M059J (cell line): ENCODE results near the gene SPTBN4. TPM values are rescaled to one million over a fixed set of nuclear protein-coding genes. Genes with fewer than 3 reads are reported as not detected.

Experiments used
- DNase-seq: peaks from one replicate; pipeline ENCODE4 v3.0.0-alpha.2; 2012; ENCODE audit warnings: low read depth
- total RNA-seq: library from RNA; depleted of rRNA; stranded (reverse); fragments of >200 nt; shearing (Covaris generic); gene quantifications from 2 replicates; pipeline ENCODE4 v1.2.3, GENCODE V29; 2014

Gene SPTBN4
- total RNA-seq, 1 experiment from 2014 or later: 0.67 TPM

DNA sequence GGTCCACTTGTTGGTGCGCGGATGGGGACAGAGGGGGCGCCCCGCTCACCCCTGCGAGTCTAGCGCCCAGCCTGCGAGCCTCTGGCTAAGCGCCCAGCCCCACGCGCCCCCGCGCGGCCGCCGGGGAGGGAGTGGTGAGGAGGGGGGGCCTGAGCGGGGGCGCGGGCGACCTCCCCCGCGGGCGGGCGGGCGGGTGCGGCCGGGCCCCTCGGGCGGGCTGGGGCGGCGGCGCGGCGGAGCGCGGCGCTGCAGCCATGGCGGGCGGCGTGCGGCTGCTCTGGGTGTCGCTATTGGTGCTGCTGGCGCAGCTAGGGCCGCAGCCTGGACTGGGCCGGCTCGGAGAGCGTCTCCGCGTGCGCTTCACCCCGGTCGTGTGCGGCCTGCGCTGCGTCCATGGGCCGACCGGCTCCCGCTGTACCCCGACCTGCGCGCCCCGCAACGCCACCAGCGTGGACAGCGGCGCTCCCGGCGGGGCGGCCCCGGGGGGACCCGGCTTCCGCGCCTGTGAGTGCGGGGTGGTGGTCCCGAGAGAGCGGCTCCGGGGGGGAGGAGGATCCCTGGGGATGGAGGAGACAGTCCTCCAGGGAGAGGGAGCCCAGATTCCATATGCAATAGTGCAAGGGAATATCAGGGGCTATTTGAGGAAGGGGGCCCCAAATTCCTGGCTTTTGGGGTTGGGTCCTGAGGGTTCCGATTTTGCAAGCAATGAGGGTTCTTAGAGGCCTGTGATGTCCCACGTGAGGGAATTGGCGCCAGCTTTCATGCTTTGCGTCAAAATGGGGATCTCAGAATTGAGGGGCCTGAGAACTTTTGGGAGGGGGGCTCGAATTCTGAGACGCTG, 134.6 kb downstream of the SPTBN4 start, which contains the start of gene LTBP4:
Gene LTBP4, plus strand, starts transcription at position 236 of the 841 bp plus-strand sequence. Its CDS starts 19 bp downstream, at position 255.
- no peak for DNase-seq

DNA sequence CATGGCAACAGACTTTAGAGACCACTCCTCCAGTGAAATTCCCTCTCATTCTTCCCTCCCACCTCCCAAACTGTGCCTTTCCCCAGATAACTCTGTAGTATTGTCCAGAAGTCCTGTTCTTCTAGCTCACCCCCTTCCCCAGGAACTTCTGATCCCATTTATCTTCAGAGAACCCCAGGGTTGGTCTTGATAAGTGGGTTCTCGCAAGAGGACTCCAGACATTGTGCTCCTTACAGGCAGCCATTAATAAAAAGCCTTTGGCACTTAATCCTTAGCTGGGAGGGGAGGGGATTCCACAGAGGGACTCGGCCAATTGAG, 136.2 kb downstream of the SPTBN4 start:
- DNase-seq: no peak

DNA sequence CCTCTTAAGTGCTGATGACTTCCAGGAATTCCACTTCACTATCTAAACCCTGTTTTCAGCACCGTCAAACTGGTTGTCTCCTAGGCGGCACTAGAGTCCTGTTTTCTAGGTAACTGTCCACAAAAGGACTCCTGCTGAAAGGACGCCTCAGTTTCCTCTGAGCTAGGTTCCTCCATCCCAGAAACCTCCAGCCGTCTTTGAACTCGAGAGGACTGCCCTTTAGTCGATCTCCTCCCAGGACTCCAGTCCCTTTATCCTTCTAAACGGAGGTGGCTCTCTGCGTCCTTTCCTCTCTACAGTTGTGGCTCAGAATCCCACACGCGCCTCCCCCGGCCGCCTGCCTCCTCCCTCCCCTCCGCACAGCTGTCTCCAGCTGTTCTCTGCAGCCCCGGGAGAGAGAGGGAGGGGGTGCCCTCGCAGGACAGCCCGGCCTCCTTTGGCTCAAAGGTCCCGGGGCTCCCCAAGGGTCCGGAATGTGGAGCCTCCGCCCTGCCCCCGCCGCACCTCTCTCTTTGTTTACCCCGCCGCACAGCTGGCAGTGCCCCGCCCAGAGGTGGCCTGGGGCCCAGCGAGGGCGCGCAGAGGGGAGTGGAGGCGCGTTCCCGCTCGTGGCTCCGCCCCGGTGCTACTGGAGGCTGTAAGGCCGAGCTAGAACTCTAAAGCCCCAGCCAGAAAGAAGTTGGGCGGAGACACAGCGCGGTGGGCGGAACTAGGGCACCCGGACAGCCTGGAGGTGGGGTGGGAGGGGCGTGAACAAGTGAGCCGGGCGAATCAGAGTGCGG, 136.8 kb downstream of the SPTBN4 start:
- peak; percentile 91 for DNase-seq

DNA sequence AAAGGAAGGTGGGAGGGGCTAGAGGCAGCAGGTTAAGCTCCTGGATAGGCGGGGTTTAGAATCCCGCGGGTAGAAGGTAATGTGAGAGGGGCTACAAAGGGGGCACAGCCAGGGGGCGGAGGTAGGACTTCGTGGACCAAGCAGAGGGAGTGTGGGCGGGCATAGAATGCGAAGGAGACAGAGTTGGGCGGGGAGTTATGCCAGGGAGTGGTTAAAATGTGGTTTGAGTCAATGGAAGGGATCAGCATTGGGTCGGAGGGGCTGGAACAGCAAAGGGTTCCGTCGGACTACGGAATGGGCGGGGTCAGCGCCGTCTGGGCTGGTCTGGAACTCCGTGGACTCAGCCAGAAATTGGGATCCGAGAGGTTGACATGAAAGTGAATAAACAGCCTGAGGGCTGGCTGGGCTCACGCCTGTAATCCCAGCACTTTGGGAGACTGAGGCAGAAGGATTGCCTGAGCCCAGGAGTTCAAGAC, 137.4 kb downstream of the SPTBN4 start:
- no peak for DNase-seq

DNA sequence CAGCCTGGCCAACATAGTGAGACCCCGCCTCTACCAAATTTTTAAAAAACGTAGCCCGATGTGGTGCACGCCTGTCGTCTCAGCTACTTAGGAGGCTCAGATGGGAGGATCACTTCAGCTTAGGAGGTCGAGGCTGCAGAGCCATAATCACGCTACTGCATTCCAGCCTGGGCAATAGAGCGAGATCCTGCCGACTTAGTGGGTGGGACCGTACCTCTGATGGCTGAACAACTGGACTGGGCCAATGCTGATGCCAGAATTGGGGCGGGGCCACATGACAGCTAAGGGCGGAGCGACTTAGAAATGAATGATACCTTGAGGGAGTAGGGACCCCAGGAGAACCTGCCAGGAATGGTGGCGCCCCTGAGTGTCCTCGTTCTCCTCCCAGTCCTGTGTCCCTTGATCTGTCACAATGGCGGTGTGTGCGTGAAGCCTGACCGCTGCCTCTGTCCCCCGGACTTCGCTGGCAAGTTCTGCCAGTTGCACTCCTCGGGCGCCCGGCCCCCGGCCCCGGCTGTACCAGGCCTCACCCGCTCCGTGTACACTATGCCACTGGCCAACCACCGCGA, 137.9 kb downstream of the SPTBN4 start:
- no peak for DNase-seq

DNA sequence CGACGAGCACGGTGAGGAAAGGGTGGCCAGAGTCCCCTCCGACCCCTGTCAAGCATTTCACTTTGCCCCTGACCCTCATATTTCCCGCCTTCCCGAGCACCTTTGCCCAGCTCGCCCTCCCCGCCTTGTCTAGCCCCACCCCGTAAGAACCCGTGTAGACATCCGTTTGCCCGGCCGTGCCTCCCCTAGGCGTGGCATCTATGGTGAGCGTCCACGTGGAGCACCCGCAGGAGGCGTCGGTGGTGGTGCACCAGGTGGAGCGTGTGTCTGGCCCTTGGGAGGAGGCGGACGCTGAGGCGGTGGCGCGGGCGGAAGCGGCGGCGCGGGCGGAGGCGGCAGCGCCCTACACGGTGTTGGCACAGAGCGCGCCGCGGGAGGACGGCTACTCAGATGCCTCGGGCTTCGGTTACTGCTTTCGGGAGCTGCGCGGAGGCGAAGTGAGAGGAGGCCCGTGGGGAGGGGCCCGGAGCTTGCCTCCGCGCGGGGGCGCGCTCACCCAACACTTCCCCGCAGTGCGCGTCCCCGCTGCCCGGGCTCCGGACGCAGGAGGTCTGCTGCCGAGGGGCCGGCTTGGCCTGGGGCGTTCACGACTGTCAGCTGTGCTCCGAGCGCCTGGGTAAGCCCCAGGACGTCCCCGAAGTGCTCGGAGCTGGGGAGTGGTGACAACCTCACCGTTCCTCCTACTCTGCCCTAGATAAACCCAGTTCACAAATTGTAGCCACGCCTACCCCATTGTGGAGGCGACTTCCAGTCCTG, 138.6 kb downstream of the SPTBN4 start:
- peak; percentile 71 for DNase-seq

DNA sequence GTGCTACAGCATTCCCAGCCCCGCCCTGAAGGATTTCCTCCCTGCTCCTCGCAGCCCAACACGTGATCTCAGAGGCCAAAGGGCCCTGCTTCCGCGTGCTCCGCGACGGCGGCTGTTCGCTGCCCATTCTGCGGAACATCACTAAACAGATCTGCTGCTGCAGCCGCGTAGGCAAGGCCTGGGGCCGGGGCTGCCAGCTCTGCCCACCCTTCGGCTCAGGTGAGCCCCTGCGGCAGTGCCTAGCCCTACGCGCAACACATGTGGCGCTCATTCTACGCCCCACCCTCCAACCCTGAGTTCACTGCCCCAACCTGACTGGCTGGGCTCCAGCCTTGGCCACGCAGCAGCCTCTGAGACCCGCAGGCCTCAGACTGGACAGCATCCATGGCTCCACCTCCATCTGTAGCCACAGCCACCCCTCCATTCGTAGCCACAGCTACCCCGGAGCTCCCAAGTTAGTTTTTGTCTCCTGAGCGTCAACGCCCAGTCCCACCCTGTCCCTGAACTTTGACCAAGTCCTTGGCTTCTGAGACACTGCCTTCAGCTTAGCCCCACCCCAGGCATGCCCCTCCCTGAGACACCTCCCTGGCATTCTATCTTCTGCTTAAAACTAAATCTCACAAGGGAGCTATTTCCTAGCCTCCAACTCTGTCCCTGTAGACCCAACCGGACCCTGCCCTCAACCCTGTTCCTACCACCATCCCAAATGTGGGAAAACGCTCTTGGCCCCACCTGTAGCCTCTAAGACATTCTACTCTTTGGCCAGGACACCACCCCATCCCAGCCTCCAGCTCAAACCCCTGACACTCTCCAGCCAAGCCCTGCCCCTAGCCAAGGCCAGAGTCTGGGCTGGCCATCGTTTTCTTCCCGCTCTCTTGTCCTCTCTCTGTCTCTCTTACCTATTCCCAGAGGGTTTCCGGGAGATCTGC, 140.8 kb downstream of the SPTBN4 start:
- DNase-seq: no peak

DNA sequence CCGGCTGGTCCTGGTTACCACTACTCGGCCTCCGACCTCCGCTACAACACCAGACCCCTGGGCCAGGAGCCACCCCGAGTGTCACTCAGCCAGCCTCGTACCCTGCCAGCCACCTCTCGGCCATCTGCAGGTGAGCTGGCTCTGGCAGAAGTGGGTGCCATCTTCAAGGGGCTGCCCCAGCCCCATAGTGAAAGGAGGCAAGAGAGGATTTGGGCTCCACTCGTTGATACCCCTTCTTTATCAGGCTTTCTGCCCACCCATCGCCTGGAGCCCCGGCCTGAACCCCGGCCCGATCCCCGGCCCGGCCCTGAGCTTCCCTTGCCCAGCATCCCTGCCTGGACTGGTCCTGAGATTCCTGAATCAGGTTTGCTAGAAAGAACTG, 141.4 kb downstream of the SPTBN4 start:
- DNase-seq: no peak

DNA sequence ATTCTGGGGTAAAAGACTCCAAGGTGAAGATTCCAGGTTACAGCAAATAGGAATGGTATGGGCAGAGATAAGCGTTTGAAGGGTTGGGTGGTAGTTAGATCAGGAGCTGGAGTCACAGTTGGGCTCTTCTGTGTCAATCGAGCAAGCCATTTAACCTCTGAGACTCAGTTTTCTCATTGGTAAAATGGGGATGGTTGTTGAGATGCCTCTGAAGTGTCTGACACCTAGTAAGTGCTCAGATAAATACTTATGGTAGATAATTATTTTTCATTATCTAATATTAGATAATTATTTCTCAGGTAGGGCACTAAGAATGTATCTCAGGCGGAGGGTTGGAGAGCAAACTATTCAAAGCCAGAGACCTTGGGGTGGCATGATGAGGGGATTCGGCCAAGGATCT, 142.2 kb downstream of the SPTBN4 start:
- no peak for DNase-seq

DNA sequence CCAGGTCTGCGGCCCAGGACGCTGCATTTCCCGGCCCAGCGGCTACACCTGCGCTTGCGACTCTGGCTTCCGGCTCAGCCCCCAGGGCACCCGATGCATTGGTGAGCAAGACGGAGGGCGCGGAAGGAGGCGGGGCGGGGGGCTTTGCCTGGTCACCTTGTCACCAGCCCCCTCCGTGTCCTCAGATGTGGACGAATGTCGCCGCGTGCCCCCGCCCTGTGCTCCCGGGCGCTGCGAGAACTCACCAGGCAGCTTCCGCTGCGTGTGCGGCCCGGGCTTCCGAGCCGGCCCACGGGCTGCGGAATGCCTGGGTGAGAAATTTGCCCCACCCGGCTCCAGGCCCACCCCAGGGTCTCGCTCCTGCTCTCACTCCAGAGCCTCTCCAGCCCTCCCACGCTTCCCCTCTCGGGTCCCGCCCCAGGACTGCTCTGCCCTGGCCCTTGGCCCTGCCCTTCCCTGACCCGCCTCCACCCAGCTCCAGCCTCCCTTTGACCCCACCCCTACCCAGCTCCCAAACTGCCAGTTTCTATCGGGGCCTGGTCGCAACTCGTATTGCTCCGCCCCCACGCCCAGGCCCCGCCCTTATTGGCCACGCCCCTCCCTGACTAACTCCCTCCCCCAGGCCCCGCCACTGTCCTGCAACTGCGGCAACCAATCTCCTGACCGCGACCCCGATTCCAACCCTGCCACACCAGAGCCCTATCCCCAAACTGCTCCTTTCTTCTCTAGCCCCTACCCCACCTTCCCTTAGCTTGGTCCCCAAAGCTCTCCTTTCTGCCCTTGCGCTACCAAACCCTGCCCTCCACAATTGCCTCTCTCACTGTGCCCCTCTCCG, 143.0 kb downstream of the SPTBN4 start:
- peak; percentile 75 for DNase-seq

DNA sequence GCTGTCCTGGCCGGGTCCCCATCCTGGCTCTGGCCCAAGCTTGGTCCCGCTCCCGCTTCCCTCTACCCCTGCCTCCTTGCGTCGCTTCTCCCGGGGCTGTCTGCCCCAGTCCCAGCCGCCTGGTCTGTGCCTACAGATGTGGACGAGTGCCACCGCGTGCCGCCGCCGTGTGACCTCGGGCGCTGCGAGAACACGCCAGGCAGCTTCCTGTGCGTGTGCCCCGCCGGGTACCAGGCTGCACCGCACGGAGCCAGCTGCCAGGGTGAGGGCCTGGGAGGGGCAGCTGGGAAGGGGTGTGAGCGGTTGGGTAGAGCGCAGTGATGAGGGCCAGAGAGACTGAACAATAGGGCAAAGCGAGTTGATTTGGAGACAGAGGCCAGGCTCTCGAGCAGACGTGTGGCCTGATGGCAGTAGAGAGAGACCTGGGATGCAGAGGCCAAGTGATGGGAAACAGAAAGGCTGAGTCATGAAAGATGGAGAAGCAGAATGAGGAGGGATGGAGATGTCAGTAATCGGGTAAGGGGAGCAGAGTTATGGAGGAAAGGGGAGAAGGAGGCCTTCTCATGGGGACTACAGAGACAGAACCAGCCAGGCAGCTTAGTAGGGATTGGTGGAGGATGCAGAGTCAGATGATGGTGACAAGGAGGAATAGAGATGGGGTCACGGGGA, 143.7 kb downstream of the SPTBN4 start:
- no peak for DNase-seq

DNA sequence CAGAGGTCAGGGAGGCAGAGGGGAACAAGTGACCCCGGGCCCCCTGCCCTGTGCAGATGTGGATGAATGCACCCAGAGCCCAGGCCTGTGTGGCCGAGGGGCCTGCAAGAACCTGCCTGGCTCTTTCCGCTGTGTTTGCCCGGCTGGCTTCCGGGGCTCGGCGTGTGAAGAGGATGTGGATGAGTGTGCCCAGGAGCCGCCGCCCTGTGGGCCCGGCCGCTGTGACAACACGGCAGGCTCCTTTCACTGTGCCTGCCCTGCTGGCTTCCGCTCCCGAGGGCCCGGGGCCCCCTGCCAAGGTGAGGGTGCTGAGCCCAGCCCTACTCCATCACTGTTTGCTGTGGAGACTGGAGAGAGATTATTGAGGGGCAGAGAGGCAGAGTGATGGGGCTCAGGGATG, 144.3 kb downstream of the SPTBN4 start:
- no peak for DNase-seq

DNA sequence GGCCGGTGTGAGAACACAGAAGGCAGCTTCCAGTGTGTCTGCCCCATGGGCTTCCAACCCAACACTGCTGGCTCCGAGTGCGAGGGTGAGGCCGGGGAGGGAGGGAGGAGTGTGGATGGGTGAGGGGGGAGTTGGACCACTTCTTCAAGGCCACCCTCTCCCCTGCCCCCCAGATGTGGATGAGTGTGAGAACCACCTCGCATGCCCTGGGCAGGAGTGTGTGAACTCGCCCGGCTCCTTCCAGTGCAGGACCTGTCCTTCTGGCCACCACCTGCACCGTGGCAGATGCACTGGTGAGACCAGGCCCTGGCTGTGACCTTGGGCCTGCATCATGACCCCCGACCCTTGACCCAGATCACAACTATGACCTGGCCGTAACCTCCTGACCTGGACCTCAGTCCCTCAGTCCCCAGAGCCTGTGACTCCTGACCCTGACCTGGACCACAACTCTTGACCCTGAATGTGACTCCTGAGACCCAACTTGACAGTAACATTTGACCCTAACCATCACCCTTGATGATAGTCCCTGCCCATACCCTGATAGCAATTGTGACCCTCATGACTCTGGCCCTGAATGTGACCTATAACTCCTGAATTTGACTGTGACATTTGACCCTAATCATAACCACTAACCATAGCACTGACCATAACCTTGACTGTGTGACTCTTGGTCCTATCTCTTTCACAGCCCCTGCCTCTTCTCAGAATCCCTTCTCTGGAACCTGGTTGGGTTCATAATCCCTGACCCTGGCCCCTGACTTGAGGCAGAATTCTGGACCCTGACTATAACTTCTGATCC, 145.3 kb downstream of the SPTBN4 start:
- DNase-seq: no peak

DNA sequence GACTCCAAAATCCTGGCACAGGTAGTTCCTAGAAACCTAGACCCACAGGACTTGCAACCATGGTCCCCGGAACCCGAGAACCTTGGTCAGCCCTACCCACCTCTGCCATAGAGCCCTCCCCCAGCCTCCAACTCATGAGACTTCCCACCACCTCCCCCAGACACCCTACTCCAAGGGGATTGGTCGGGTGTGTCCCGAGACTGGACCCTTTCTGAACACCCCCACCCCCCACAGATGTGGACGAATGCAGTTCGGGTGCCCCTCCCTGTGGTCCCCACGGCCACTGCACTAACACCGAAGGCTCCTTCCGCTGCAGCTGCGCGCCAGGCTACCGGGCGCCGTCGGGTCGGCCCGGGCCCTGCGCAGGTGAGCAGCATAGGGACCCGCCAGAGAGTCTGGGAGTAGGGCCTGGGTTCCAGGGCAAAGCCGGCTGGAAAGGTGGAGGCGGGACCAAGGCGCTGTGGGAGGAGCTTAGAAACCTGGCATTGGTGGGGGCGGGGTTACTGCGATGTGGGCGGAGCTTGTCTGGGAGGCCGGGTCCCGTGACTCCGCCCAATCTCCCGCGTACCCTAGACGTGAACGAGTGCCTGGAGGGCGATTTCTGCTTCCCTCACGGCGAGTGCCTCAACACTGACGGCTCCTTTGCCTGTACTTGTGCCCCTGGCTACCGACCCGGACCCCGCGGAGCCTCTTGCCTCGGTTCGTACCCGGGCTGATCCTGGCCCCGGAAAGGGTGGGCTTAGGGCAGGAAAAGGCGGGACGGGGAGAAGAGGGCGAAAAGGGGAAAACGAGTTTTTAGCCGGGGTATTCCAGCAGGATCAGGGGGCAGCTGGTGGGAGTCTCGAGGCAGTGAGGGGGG, 146.3 kb downstream of the SPTBN4 start:
- no peak for DNase-seq

DNA sequence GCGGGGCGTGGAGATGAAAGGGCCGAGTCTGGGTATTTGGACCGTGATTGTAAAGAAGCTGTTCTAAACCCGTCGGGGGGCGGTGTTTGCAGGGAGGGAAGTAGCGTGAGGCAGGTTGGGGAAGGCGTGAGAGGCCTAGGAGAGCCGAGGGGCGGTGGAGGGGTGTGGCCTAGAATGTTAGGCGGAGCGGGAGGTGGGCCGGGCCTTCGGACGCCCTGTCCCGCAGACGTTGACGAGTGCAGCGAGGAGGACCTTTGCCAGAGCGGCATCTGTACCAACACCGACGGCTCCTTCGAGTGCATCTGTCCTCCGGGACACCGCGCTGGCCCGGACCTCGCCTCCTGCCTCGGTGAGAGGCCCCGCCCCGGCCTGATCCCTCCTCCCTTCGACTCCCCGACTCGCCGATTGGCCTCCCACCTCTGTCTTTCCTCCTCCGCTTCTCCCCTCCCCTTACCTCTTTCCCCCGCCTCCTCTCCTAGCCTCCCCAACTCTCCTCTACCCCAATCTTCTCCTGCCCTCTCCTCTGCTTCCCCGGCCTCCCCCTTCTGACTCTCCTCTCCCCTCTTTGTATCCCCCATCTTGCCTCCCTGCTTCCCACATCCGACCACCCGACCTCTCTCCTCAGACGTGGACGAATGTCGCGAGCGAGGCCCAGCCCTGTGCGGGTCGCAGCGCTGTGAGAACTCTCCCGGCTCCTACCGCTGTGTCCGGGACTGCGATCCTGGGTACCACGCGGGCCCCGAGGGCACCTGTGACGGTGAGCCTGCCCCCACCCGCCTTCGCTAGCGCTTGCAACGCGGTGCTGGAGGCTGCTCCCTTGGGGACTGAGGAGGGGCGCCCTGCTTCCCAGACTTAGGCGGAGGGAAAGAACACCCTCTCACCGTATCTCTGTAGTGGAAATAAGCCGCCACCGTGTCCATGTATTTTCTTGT, 147.2 kb downstream of the SPTBN4 start:
- no peak for DNase-seq
